ENCODE results near the gene LRRD1.

The LRRD1 gene

DNA sequence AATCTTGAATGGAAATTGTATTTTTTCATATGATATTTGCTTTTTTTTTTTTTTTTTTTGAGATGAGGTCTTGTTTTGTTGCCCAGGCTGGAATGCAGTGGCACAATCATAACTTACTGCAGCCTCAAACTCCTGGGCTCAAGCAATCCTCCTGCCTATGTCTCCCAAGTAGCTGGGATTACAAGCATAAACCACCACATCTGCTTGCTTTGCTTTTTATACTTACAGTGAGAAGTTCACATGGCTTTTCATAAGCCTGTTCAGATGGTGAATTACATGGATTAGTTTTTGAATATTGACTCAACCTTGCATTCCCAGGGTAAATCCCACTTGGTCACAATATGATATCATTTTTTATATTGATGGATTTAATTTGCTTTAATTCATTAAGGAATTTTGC lies 22.0 kb downstream of the LRRD1 start:
- H3F3A ChIP-seq (ENCODE audit: control insufficient read depth, insufficient read depth) = no peaks in the 10 kb centered on the region
- no peak overlapping the region for H3K4me3 ChIP-seq (ENCODE audit: low read length)
- H3K4me1 ChIP-seq (ENCODE audit: control insufficient read depth, low read length) = no peaks in the 10 kb centered on the region
- H3K27ac ChIP-seq (ENCODE audit: low read depth, low read length) = no peak overlapping the region
- H3K27me3 ChIP-seq (ENCODE audit: control insufficient read depth, low read length) = peaks cover 6% of the 10 kb centered on the region; the same call in 1 of the 2 replicates
- no peaks in the 10 kb centered on the region for H3K9me3 ChIP-seq (ENCODE audit: control insufficient read depth, insufficient read depth, low read length)
- H3K4me2 ChIP-seq (ENCODE audit: low read length) = no peak overlapping the region
- no peaks in the 10 kb centered on the region for H4K20me1 ChIP-seq (ENCODE audit: control insufficient read depth, insufficient read depth, low read depth, low read length)
- no peaks in the 10 kb centered on the region for H3K9me2 ChIP-seq (replicated peaks; ENCODE audit: control insufficient read depth, low read length)
- H3K79me2 ChIP-seq (ENCODE audit: control insufficient read depth, low read length) = no peaks in the 10 kb centered on the region
- H3K36me3 ChIP-seq (ENCODE audit: control insufficient read depth, low read length) = no peaks in the 10 kb centered on the region
- TF ChIP-seq, protein P1, sequence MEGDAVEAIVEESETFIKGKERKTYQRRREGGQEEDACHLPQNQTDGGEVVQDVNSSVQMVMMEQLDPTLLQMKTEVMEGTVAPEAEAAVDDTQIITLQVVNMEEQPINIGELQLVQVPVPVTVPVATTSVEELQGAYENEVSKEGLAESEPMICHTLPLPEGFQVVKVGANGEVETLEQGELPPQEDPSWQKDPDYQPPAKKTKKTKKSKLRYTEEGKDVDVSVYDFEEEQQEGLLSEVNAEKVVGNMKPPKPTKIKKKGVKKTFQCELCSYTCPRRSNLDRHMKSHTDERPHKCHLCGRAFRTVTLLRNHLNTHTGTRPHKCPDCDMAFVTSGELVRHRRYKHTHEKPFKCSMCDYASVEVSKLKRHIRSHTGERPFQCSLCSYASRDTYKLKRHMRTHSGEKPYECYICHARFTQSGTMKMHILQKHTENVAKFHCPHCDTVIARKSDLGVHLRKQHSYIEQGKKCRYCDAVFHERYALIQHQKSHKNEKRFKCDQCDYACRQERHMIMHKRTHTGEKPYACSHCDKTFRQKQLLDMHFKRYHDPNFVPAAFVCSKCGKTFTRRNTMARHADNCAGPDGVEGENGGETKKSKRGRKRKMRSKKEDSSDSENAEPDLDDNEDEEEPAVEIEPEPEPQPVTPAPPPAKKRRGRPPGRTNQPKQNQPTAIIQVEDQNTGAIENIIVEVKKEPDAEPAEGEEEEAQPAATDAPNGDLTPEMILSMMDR (IDR thresholded peaks at IDR 0.05; ENCODE audit: low read depth, low read length, poor library complexity, severe bottlenecking) = no peak
- no peak for TF ChIP-seq EZH2phosphoT487 (IDR thresholded peaks at IDR 0.05; ENCODE audit: borderline replicate concordance, low read length)

DNA sequence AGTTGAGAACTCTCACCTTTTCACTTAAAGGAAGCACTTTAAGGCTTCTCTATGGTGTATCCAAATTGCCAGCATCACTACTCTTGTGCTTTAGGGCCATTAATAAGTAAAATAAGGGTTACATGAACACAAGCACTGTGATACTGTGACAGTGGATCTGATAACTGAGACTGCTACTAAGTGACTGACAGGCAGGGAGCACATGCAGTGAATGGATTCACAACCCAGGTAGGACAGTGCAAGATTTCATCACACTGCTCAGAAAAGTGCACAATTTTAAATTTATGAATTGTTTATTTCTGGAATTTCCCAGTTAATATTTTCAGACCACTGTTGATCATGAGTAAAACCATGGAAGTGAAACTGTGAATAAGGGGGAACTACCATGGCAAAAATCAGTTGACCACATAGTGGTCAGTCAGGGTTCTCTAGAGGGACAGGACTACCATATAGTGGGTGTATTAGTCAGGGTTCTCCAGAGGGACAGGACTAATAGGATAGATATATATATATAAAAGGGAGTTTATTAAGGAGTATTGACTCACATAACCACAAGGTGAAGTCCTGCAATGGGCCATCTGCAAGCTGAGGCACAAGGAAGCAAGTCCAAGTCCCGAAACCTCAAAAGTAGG lies 23.7 kb downstream of the LRRD1 start:
- no peaks in the 10 kb centered on the region for H4K20me1 ChIP-seq (ENCODE audit: control insufficient read depth, insufficient read depth, low read depth, low read length)
- peaks cover 6% of the 10 kb centered on the region; the same call in 1 of the 2 replicates for H3K27me3 ChIP-seq (ENCODE audit: control insufficient read depth, low read length)
- no peaks in the 10 kb centered on the region for H3K9me2 ChIP-seq (replicated peaks; ENCODE audit: control insufficient read depth, low read length)
- no peaks in the 10 kb centered on the region for H3F3A ChIP-seq (ENCODE audit: control insufficient read depth, insufficient read depth)
- TF ChIP-seq EZH2phosphoT487 (IDR thresholded peaks at IDR 0.05; ENCODE audit: borderline replicate concordance, low read length) = no peak
- TF ChIP-seq, protein P1 (IDR thresholded peaks at IDR 0.05; ENCODE audit: low read depth, low read length, poor library complexity, severe bottlenecking) = no peak
- no peaks in the 10 kb centered on the region for H3K9me3 ChIP-seq (ENCODE audit: control insufficient read depth, insufficient read depth, low read length)
- H3K79me2 ChIP-seq (ENCODE audit: control insufficient read depth, low read length) = no peaks in the 10 kb centered on the region
- H3K4me1 ChIP-seq (ENCODE audit: control insufficient read depth, low read length) = no peaks in the 10 kb centered on the region
- no peaks in the 10 kb centered on the region for H3K36me3 ChIP-seq (ENCODE audit: control insufficient read depth, low read length)
- no peak overlapping the region for H3K4me2 ChIP-seq (ENCODE audit: low read length)
- no peak overlapping the region for H3K4me3 ChIP-seq (ENCODE audit: low read length)
- no peak overlapping the region for H3K27ac ChIP-seq (ENCODE audit: low read depth, low read length)

DNA sequence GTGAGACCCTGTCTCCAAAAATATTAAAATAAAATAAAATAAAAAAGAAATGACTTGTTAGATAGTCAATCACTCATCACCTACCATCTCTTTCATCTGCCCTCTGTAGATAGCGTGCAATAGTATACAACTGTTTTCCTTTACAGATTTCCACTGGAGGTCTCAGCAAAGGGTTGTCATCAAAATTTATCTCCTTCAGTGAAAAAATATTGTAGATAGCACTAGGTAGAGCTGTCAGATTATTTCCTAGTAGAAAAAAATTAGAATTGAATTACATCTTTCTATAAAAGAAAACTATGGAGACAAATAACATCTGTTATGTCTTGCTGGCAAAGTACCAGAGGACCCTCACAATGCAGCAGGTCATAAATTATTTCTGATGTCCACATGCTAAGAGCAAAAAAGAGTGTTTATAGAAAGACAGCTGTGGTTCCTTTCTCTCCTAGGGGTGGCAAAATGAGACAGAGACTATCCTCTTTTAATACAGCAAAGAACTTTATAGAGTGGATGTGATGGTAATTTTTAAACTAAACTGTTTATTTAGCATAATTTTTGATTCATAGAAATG lies 28.4 kb downstream of the LRRD1 start:
- H4K20me1 ChIP-seq (ENCODE audit: control insufficient read depth, insufficient read depth, low read depth, low read length) = no peaks in the 10 kb centered on the region
- H3K27ac ChIP-seq (ENCODE audit: low read depth, low read length) = no peak overlapping the region
- H3K9me3 ChIP-seq (ENCODE audit: control insufficient read depth, insufficient read depth, low read length) = no peaks in the 10 kb centered on the region
- no peaks in the 10 kb centered on the region for H3K36me3 ChIP-seq (ENCODE audit: control insufficient read depth, low read length)
- H3K9me2 ChIP-seq (replicated peaks; ENCODE audit: control insufficient read depth, low read length) = no peaks in the 10 kb centered on the region
- no peak overlapping the region for H3K4me2 ChIP-seq (ENCODE audit: low read length)
- H3K4me1 ChIP-seq (ENCODE audit: control insufficient read depth, low read length) = no peaks in the 10 kb centered on the region
- no peaks in the 10 kb centered on the region for H3F3A ChIP-seq (ENCODE audit: control insufficient read depth, insufficient read depth)
- H3K27me3 ChIP-seq (ENCODE audit: control insufficient read depth, low read length) = no peaks in the 10 kb centered on the region; the same call in 1 of the 2 replicates
- no peaks in the 10 kb centered on the region for H3K79me2 ChIP-seq (ENCODE audit: control insufficient read depth, low read length)
- H3K4me3 ChIP-seq (ENCODE audit: low read length) = no peak overlapping the region
- TF ChIP-seq, protein P1 (IDR thresholded peaks at IDR 0.05; ENCODE audit: low read depth, low read length, poor library complexity, severe bottlenecking) = no peak
- no peak for TF ChIP-seq EZH2phosphoT487 (IDR thresholded peaks at IDR 0.05; ENCODE audit: borderline replicate concordance, low read length)

All from DOHH2 (cell line).